ENCODE measurements around the gene GALM.
"Not testable (repeated sequence)": the region's sequence is repeated elsewhere in the genome, so short reads cannot be mapped to it uniquely, and the experiment has no call there.

The GALM gene

DNA sequence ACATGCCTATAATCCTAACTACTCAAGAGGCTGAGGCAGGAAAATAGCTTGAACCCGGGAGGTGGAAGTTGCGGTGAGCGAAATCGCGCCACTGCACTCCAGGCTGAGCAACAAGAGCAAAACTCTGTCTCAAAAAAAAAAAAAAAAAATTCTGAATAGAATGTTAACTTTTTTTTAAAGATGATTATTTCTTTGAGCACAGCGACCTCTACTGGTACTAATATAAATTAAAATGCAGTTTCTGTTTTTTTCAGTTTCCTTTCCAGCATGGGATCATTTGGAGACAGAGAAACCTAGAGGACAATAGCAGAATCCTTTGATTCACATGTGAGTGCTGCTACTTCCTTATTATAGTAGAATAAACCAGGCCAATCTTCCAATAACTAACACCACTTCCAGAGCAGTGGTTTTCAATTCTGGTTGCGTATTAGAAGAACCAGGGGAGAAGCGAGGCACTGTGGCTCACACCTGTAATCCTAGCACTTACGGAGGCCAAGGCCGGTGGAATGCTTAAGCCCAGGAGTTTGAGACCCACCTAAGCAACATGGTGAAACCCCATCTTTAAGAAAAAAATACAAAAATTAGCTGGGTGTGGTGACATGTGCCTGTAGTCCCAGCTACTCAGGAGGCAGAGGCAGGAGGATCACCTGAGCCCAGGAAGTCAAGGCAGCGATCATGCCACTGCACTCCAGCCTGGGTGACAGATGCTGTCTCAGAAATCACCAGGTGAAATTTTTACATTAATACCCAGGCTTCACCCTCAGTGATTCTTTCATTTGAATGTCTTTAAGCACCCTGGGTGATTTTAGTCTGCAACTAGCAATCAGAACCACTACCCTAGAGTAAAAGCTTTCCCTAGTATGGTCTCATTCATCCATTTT lies 75.2 kb downstream of the GALM start:
- no peak for DNase-seq (ENCODE audit: low spot score)

DNA sequence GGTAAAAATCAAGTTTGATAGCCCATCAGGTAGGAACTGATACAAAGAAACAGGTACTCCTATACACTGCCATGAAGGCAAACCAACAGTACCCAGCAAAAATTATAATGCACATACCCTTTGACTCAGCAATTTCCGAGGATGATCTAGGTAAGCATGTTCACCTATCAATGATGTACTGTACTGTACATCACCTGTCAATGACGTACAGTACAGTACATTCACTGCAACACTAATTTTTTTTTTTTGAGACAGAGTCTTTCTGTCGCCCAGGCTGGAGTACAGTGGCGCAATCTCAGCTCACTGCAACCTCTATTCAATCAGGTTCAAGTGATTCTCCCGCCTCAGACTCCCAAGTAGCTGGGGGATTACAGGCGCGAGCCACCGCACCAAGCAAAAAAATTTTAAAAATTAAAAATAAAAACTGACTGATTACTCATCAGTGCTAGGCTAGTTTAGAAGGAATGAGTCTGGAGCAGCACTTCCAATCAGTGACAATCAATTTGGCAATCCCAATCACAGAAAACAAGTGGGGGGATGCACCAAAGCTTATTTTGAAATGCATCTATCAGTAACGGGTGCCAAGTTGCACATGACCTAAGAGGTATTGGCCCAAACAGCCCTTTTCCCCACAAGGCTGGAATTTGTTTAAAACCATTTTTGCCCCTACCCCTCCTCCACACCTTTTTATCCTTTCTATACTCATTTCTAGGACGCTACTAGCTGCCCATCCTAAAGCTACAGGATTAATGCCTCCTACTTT lies 77.1 kb downstream of the GALM start:
- DNase-seq (ENCODE audit: low spot score), result no peak

DNA sequence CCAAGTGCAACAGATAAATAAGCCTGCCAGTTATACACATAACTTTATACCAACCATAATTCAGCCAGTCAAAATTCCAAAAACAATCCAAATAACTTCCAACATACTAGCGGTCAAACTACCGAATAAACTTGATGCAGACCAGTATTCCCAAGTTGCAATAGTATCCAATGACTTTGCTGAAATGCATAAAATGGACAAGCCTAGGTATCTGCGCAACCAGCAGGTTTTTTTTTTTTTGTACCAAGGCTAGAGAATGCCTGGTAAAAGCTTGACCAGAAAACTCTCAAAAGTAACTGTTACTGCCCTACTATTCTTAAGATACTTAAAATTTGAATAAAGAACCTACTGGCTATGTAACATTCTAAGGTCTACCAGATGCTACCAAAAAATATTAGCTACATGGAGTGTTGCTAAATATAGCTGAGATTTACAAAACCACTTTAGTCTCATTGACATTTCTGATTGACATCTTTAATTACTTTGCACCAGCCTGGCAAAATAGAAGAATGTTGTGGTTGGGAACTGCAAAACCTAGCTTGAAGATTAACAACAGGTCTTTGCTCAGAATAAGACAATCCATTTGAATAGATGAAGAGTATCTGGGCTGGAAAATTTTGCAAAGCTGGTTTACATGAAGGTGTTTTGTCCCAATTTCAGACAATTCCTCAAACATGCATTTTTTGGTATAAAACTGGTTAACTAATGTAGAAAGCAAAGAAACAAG lies 77.9 kb downstream of the GALM start:
- DNase-seq (ENCODE audit: low spot score), result no peak

DNA sequence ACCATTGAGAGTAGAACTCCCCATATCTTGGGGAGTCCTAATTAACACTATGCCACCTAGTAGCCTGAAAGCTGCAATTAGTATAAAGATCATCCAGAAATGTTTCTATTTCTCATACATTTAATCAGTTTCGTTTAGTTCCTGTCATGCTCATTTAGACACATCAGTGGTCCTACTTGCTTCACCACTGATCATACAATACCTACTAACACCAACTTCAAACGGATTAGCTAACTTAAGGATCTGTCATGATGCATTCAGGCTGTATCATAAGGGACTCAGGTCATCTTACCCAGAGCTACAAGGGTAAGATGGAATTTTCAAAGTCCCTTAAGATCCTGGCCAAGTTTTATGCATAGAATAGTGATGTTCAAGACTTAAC lies 78.5 kb downstream of the GALM start:
- DNase-seq (ENCODE audit: low spot score), result no peak

DNA sequence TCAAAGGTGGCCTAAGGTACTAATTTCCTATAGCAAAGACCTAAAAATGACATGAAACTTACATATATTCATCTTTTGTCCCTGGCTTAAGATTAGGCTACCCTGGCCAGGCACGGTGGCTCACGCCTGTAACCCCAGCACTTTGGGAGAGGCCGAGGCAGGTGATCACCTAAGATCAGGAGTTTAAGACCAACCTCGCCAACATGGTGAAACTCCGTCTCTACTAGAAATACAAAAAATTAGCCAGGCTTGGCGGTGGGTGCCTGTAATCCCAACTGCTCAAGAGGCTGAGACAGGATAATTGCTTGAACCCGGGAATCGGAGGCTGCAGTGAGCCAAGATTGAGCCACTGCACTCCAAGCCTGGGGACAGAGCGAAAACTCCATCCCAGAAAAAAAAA lies 79.4 kb downstream of the GALM start:
- DNase-seq (ENCODE audit: low spot score), result no peak

DNA sequence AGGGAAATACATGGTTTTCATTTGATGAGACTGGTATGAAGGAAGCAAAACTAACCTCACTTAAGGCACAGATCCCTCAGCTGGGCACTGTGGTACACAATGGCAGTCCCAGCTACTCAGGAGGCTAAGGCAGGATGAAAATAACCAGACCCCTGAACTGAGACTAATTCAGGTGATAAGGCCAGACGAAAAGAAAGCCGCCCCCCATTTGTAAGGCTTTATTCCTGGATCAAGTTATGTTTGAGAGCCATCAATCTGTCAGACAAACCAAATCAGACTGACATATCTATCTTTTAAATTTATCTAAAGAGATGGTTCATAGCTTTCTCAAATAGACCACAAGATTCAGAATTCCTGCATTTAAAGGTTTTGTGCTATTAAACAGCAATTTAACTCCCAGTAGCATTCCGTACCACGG lies 81.1 kb downstream of the GALM start:
- DNase-seq (ENCODE audit: low spot score), result no peak

DNA sequence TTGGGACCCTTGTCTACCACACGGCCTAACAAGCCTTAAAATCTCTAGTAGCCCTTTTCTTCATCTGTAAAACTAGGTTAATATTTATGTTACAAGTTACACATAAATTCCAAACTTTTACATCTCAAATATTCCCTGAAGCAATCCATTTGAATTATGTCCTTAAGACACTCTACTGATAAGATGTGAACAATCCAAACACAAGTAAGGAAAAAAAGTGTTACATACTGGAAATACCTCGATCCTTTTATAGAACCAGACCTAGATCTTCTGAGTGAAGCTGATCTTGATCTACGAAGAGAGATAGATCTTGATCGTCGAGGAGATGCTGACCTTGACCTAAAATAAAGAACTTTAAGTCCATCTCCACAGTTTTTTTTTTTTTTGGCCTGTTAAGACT lies 81.9 kb downstream of the GALM start:
- no peak for DNase-seq (ENCODE audit: low spot score)

DNA sequence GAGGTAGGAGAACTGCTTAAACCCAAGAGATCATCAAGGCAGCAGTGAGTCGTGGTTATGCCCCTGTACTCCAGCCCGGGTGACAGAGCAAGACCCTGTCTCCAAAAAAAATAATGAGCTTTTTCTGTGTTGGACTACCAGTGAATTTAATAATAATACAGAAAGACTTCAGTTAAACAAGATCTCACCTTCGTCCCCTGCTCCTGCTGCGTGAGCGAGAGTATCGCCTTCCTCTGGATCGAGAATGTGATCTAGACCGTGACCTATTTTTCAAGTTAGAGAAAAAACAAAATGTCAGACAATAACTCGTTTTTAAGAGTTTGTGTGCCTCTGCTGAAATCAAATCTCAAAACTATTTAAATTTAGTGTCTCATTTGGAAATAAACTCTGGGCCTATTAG lies 82.5 kb downstream of the GALM start:
- no peak for DNase-seq (ENCODE audit: low spot score)

DNA sequence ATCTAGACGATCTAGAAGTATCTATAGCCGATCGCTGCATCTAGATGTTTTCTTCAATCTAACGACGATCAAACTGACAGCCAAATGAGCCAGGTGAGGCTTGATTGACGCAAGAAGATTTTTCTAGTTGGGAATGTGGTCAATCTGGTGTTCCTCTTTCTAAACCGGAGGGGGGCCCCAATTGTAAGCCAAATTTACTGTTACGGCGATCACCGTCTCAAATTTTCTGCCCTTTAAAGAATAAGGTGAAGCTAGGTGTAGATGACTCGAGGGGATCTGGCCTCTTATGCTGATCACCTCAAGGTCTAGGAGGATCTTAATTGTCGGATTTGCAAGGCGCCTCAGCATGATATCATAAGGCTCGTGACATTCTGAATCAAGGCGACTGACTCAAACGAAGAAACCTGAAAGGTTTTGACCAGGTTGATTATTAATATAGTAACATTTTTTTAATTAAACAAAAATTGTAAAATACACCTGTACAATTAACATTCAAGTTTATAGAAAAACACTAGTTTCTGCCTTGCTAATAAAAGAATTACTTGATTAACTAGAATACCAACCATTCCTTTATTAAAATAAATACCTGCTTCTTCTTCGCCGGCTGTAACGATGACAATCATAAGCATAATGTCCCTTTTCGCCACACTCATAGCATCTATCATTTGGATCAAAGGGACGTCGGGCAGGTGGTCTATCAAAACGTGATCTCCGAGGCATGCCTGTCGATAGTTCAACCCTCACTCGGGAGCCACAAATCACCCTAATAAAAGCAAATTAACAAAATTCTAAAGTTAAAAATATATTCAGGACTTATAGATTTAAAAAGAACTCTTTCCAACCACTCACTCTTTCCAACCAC lies 83.3 kb downstream of the GALM start:
- DNase-seq (ENCODE audit: low spot score), result no peak

DNA sequence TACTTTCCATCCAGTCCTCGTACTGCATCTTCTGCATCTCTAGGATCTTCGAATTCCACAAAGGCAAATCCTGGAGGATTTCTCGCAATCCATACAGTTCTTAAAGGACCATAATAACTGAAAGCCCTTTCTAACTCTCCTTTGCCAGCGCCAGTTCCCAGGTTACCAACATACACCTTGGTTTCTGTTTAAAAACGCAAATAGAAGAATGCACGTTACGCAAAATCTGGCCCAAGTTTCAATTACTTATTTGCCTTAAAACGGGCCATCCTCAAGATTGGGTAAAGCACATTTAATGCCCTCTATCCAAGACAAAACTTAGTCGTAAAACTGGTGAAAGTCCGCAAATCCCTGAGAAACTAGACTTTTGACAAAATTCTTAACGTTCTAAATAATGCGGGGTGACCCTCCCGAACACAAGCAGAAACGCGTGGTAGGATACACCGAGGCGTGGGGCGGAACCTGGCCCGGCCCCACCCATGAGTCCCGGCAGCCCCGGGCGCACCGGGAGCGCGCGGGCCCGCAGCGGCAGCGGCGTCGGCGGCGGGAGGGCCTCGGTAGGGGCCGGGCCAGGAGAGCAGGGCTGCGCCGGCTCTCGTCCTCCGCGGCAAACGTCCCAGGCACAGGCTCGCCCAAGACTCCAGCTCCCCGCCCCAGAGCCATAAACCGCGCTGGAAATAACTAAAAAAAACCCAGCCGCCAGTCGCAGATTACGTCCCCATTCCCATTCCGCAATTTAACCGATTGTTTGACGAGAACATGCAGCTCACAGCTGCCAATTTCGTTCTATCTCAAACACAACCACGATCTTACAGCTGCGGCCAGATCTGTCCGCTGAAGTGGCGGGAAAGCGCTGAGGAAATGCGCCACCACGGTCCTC lies 84.3 kb downstream of the GALM start:
- DNase-seq (ENCODE audit: low spot score), result peak; percentile 49

DNA sequence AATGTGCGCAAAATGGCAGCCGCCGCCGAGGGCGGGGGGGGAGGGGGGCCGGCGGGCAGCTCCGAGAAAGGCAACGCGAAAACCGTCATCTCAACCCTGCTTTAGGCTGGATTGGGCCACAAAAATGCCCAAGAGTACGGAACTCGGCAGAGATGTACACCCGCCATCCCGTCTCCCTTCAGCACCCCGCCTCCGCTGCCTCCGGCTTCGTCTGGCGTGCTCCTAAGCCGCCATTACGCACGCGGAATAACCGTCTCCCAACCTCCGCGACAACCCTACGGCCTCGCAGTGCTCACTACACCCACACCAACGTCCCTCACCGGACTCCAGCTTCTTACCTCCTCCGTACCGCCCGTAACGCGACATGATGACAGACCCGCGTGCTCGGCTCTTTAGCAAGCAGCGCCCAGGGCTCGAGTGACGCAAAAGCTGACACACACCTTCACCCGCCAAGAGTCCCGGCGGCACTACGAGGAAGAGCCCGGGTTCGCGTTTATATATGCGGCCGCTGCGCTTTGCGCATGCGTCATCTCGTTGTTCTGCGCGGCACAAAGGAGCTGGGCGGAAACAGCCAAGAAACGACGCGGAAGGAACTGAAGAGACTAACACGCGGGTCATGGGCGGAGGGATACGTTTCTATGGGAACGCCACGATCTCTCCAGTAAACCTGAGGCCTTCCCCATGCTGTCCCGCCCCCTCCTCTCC lies 85.1 kb downstream of the GALM start, which contains the start of gene SRSF7:
TSS of gene SRSF7 (minus strand) at position 471 of the 705 bp plus-strand sequence. CDS start at position 366, 105 bp downstream.
- DNase-seq (ENCODE audit: low spot score), result peak; percentile 96

DNA sequence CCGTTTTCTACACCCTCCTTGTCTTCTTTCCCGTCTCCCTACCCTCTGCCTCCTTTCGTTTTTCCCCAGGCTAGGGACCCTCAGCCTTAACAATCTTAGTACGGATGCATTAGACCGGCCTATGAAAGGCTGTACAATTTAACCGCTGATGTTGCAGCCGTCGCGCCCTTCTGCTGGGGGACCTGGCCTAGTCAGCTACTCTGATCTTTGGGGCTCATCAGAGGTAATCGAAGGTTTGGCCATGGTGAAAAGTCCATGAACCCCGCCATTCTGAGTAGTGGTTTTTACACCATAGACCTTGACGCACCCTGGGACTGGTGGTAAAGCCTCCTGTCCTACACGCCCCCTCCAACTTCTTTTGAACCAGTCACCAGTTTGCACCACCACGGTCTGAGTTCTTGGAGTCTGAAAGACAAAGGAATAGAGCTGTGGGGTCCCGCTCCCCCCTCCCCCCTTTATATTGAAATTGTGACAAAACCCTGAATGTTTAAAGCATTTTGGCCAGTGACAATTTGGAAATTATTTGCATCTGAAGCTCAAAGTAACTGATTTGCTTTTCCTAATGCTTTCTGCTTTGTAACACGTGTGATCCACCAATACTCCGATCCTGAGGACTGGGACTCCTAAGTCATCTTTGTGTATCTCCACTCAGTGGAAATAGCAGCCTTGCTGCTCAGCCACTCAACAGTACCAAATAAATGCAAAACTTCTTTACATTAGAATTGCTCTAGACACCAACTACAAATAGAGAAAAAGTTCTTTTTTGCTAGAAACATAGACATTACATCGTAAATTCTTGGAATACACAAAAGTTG lies 85.9 kb downstream of the GALM start:
- DNase-seq (ENCODE audit: low spot score), result peak; percentile 46

DNA sequence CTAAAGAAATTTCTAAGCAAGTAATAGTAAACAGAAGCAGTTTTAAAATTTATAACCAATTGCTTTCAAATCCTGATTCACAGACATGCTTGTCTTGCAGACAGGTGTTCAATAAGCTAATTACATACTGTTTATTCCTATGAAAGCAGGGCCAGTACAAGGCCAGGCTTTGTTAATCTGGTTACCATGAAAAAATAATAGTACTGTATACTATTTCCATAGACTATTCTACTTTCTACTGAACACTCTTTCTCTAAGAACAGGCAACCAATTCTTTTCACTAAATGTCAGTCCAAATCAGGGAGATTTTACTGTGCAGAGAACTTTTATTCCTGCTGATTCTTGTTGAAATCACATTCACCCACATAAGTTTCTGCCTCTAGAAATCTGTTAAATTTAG lies 88.1 kb downstream of the GALM start:
- DNase-seq (ENCODE audit: low spot score), result no peak

DNA sequence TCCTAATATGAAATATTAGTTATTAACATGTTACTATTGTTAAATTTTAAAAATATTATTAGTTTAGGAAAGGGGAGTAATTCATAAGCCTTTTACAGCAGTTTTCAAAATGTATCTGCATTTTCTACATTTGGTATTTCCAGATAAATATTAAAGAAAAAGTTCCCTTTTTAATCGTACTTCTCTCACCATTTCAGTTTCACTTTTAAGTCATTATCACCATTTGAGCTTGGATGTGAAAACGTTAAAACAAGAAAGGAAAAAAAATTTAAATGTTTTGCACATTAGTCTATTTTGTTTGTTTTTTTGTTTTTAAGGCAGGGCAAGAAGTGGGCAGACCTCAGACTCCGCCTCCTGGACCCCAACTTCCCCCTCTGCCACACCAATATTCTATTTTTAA lies 88.6 kb downstream of the GALM start:
- no peak for DNase-seq (ENCODE audit: low spot score)

DNA sequence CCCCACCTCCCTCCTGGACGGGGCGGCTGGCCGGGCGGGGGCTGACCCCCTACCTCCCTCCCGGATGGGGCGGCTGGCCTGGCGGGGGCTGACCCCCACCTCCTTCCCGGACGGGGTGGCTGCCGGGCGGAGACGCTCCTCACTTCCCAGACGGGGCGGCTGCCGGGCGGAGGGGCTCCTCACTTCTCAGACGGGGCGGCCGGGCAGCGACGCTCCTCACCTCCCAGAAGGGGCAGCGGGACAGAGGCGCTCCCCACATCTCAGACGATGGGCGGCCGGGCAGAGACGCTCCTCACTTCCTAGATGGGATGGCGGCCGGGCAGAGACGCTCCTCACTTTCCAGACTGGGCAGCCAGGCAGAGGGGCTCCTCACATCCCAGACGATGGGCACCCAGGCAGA lies 90.0 kb downstream of the GALM start:
- DNase-seq (ENCODE audit: low spot score), result not testable (repeated sequence)

DNA sequence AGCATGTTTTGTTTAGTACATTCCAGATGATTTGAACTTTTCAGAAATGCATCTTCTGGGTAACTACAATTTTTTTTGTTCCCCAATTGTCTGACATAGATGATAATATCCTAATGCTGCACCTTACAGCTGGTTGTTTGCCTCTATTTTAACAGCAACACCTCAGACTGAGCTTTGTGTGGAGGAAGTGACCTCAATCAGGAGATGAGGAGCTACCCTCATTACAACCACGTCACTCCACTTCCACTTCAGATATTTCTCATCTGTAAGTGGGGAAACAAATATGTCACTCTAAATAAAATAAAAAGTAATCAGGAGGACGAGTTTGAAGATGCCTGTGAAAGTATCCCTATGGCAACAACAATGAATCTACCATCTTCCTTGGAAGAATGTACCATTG lies 97.3 kb downstream of the GALM start:
- no peak for DNase-seq (ENCODE audit: low spot score)

DNA sequence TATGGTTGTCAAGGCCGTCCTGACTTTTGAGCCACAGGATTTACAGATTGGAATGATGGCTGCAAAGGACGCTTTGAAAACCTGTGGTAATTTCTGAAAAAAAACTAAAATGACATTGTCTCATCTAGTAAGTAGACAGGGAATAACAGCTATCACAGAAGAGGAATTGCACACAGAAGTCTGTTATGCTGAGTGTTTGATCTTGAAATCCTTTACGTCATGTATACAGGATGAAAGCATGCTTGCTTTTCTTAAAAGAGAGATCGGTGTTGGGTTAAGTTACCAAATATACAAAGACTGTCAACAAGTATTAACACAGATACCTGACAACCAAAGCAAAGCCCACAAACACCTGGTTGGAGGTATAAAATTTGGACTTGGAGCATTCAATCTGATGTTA lies 97.8 kb downstream of the GALM start:
- DNase-seq (ENCODE audit: low spot score), result no peak

DNA sequence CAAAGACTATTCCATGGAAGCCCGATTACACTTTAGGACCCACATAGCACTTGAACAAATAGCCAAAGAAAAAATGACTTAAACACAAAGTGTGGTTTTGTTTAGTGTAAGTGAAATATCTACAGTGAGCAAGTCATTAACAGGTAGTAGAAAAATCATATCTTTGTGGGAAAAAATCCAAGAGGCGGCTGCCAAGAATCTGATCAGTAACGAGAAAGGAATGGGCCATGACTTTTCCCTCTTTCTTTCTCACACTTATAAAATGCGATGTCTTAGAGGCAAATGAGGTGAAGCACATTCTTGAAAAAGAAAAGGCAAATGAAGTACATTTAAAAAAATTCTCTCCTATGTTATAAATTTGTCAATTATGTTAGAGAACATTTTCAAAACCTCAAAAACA lies 99.2 kb downstream of the GALM start:
- no peak for DNase-seq (ENCODE audit: low spot score)

DNA sequence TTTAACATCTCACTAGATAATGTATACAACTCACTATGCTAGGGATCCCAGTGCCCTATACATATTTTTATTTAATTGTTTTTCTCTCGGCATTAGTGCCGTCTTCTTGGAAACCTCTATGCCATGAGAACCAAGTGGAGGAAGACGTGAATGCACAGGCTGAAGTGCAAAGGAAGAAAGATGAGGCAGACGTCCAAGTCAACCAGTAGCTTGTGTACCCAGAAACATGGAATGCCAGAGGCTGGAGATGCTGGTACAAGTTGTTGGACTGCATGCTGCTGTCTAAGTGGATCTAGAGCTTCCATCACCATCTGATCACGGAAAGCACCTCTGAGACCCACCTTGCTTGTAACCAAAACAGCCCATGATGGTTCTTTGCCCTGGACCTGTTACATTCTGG lies 99.6 kb downstream of the GALM start:
- DNase-seq (ENCODE audit: low spot score), result no peak
